ENCODE data around the gene IMP3. TPM values are rescaled to one million over a fixed set of nuclear protein-coding genes. Genes with fewer than 3 reads are reported as not detected.
"Not testable (repeated sequence)": the region's sequence is repeated elsewhere in the genome, so short reads cannot be mapped to it uniquely, and the experiment has no call there.

Gene IMP3
- total and polyA plus RNA-seq, 8 donors, result 38.6 to 69.9 (median 45.1) TPM

GRCh38 chr15:75682181-75683135 lies 42.4 kb upstream of the IMP3 start:
- peaks cover 0 to 7% of the 10 kb centered on the region in 2 donors for H3K4me1 ChIP-seq
- no peak for TF ChIP-seq CTCF (IDR thresholded peaks at IDR 0.05)
- ATAC-seq, result no peak
- H3K27me3 ChIP-seq, result no peaks in the 10 kb centered on the region
- no peak for DNase-seq
- no peaks in the 10 kb centered on the region for H3K9me3 ChIP-seq
- no peak overlapping the region for H3K4me3 ChIP-seq
- intact Hi-C loops (cut with DNase I), result loop anchor here in 1 of 2 donors (10.0 kb wide), 1 partner anchor 122 kb away; no protein-coding TSS in a partner anchor
- H3K36me3 ChIP-seq, result no peaks in the 10 kb centered on the region
- no peak overlapping the region for H3K27ac ChIP-seq

- ATAC-seq, result no peak
- intact Hi-C loops (cut with DNase I), result loop anchor here in 1 of 2 donors (10.0 kb wide), 1 partner anchor 125 kb away; no protein-coding TSS in a partner anchor
- Histone ChIP-seq H3K36me3 (no peaks in the 10 kb centered on the region), H3K4me3 (no peak overlapping the region), H3K27me3 (no peaks in the 10 kb centered on the region), H3K4me1 (peaks cover 0 to 7% of the 10 kb centered on the region in 2 donors), H3K27ac (no peak overlapping the region), H3K9me3 (no peaks in the 10 kb centered on the region)
- TF ChIP-seq CTCF (IDR thresholded peaks at IDR 0.05), result no peak
- DNase-seq, result no peak
Observed at GRCh38 chr15:75680007-75680789, 40.2 kb upstream of the IMP3 start.

- H3K9me3 ChIP-seq; DNase-seq; H3K27ac ChIP-seq; H3K4me1 ChIP-seq; H3K4me3 ChIP-seq; H3K36me3 ChIP-seq; ATAC-seq; intact Hi-C loops (cut with DNase I); H3K27me3 ChIP-seq: not testable (repeated sequence)
Observed at GRCh38 chr15:75678324-75678690, 38.3 kb upstream of the IMP3 start.

- Histone ChIP-seq H3K36me3 (no peaks in the 10 kb centered on the region), H3K4me3 (no peak overlapping the region), H3K9me3 (no peaks in the 10 kb centered on the region), H3K4me1 (peaks cover 9 to 12% of the 10 kb centered on the region in 2 donors), H3K27ac (no peak overlapping the region), H3K27me3 (no peaks in the 10 kb centered on the region)
- ATAC-seq, result no peak
- no peak for DNase-seq
- no peak for TF ChIP-seq CTCF (IDR thresholded peaks at IDR 0.05)
- intact Hi-C loops (cut with DNase I), result no loop called here
Observed at GRCh38 chr15:75677465-75678323, 37.7 kb upstream of the IMP3 start.

GRCh38 chr15:75676688-75677464 lies 36.9 kb upstream of the IMP3 start:
- H3K9me3 ChIP-seq, result no peaks in the 10 kb centered on the region
- ATAC-seq (no peak), DNase-seq (no peak)
- H3K27ac ChIP-seq, result no peak overlapping the region
- no peak overlapping the region for H3K4me3 ChIP-seq
- H3K4me1 ChIP-seq, result peaks cover 14 to 16% of the 10 kb centered on the region in 2 donors
- no peak for TF ChIP-seq CTCF (IDR thresholded peaks at IDR 0.05)
- no peaks in the 10 kb centered on the region for H3K27me3 ChIP-seq
- intact Hi-C loops (cut with DNase I), result no loop called here
- H3K36me3 ChIP-seq, result no peaks in the 10 kb centered on the region

Data from left lung (tissue), 10 donors.